Measurements from ENCODE around the gene ERN1.
"Not testable (repeated sequence)": the region's sequence is repeated elsewhere in the genome, so short reads cannot be mapped to it uniquely, and the experiment has no call there.

ERN1 gene

GRCh38 chr17:64008346-64008745 is 121.6 kb downstream of the ERN1 start:
- H2BK5ac ChIP-seq (ENCODE audit: low read depth, low read length, poor library complexity) = no peak overlapping the region
- no peaks in the 10 kb centered on the region for H3K79me1 ChIP-seq (ENCODE audit: low read length)
- H4K12ac ChIP-seq (ENCODE audit: low read depth, low read length) = no peak overlapping the region
- no peak overlapping the region for H3K23ac ChIP-seq (ENCODE audit: low read length)
- H3K14ac ChIP-seq (ENCODE audit: low read length) = no peak overlapping the region
- no peak overlapping the region for H2AFZ ChIP-seq (ENCODE audit: insufficient read depth, low read length, poor library complexity)
- no peaks in the 10 kb centered on the region for H3K36me3 ChIP-seq (ENCODE audit: control insufficient read depth in 1 of 2, insufficient read depth in 2 of 2, low read length in 2 of 2)
- H3K9me3 ChIP-seq (ENCODE audit: insufficient read depth, low read depth, low read length) = no peaks in the 10 kb centered on the region
- H4K8ac ChIP-seq (ENCODE audit: low read depth, low read length) = no peak overlapping the region
- H3K4me1 ChIP-seq (ENCODE audit: control insufficient read depth in 1 of 2, insufficient read depth in 2 of 2, low read length in 2 of 2) = no peaks in the 10 kb centered on the region
- no peak overlapping the region for H2BK120ac ChIP-seq (ENCODE audit: insufficient read depth, low read length, poor library complexity)
- H3K4me3 ChIP-seq (ENCODE audit: low read depth, low read length) = no peak overlapping the region
- DNase-seq = no peak
- H3K27ac ChIP-seq (ENCODE audit: low read depth, low read length) = no peak overlapping the region
- H3K27me3 ChIP-seq (ENCODE audit: insufficient read depth, low read length) = no peaks in the 10 kb centered on the region
- H3K18ac ChIP-seq (ENCODE audit: low read length) = no peak overlapping the region
- H3K4ac ChIP-seq (ENCODE audit: low read depth, low read length) = no peak overlapping the region
- H3K9ac ChIP-seq (ENCODE audit: low read length) = no peak overlapping the region
- H2BK12ac ChIP-seq (ENCODE audit: low read length) = no peak overlapping the region
- H4K91ac ChIP-seq (ENCODE audit: low read depth, low read length) = no peak overlapping the region
- H3K79me2 ChIP-seq (ENCODE audit: control insufficient read depth, insufficient read depth, low read length, poor library complexity) = no peaks in the 10 kb centered on the region
- no peak overlapping the region for H3K4me2 ChIP-seq (ENCODE audit: low read length)
- no CpG with 5 or more reads among the region's 5 CpGs for WGBS (ENCODE audit: extremely low coverage, insufficient coverage, insufficient read length)
- no peak overlapping the region for H2AK5ac ChIP-seq (ENCODE audit: low read length)

GRCh38 chr17:64007838-64008282 is 122.1 kb downstream of the ERN1 start:
- H4K8ac ChIP-seq (ENCODE audit: low read depth, low read length) = no peak overlapping the region
- no peak overlapping the region for H3K4me2 ChIP-seq (ENCODE audit: low read length)
- H3K23ac ChIP-seq (ENCODE audit: low read length) = no peak overlapping the region
- H3K79me2 ChIP-seq (ENCODE audit: control insufficient read depth, insufficient read depth, low read length, poor library complexity) = no peaks in the 10 kb centered on the region
- H4K12ac ChIP-seq (ENCODE audit: low read depth, low read length) = no peak overlapping the region
- H3K36me3 ChIP-seq (ENCODE audit: control insufficient read depth in 1 of 2, insufficient read depth in 2 of 2, low read length in 2 of 2) = no peaks in the 10 kb centered on the region
- H2BK5ac ChIP-seq (ENCODE audit: low read depth, low read length, poor library complexity) = no peak overlapping the region
- no peaks in the 10 kb centered on the region for H3K9me3 ChIP-seq (ENCODE audit: insufficient read depth, low read depth, low read length)
- H2BK120ac ChIP-seq (ENCODE audit: insufficient read depth, low read length, poor library complexity) = no peak overlapping the region
- no CpG with 5 or more reads among the region's 5 CpGs for WGBS (ENCODE audit: extremely low coverage, insufficient coverage, insufficient read length)
- H3K27ac ChIP-seq (ENCODE audit: low read depth, low read length) = no peak overlapping the region
- no peak overlapping the region for H3K4me3 ChIP-seq (ENCODE audit: low read depth, low read length)
- no peaks in the 10 kb centered on the region for H3K79me1 ChIP-seq (ENCODE audit: low read length)
- no peak for DNase-seq
- no peak overlapping the region for H4K91ac ChIP-seq (ENCODE audit: low read depth, low read length)
- H3K4ac ChIP-seq (ENCODE audit: low read depth, low read length) = no peak overlapping the region
- H3K9ac ChIP-seq (ENCODE audit: low read length) = no peak overlapping the region
- no peaks in the 10 kb centered on the region for H3K4me1 ChIP-seq (ENCODE audit: control insufficient read depth in 1 of 2, insufficient read depth in 2 of 2, low read length in 2 of 2)
- H3K14ac ChIP-seq (ENCODE audit: low read length) = no peak overlapping the region
- no peaks in the 10 kb centered on the region for H3K27me3 ChIP-seq (ENCODE audit: insufficient read depth, low read length)
- no peak overlapping the region for H3K18ac ChIP-seq (ENCODE audit: low read length)
- no peak overlapping the region for H2AK5ac ChIP-seq (ENCODE audit: low read length)
- no peak overlapping the region for H2AFZ ChIP-seq (ENCODE audit: insufficient read depth, low read length, poor library complexity)
- H2BK12ac ChIP-seq (ENCODE audit: low read length) = no peak overlapping the region

- not testable (repeated sequence) for H3K14ac ChIP-seq (ENCODE audit: low read length); H4K91ac ChIP-seq (ENCODE audit: low read depth, low read length); H2BK120ac ChIP-seq (ENCODE audit: insufficient read depth, low read length, poor library complexity); H3K4ac ChIP-seq (ENCODE audit: low read depth, low read length); H3K27me3 ChIP-seq (ENCODE audit: insufficient read depth, low read length); H2BK5ac ChIP-seq (ENCODE audit: low read depth, low read length, poor library complexity); H2BK12ac ChIP-seq (ENCODE audit: low read length); H3K23ac ChIP-seq (ENCODE audit: low read length); H3K27ac ChIP-seq (ENCODE audit: low read depth, low read length); H2AFZ ChIP-seq (ENCODE audit: insufficient read depth, low read length, poor library complexity); DNase-seq; H2AK5ac ChIP-seq (ENCODE audit: low read length); H3K4me2 ChIP-seq (ENCODE audit: low read length); H3K36me3 ChIP-seq (ENCODE audit: control insufficient read depth in 1 of 2, insufficient read depth in 2 of 2, low read length in 2 of 2); H3K9ac ChIP-seq (ENCODE audit: low read length); H3K79me1 ChIP-seq (ENCODE audit: low read length); H3K18ac ChIP-seq (ENCODE audit: low read length); H3K4me3 ChIP-seq (ENCODE audit: low read depth, low read length); H4K12ac ChIP-seq (ENCODE audit: low read depth, low read length); H3K79me2 ChIP-seq (ENCODE audit: control insufficient read depth, insufficient read depth, low read length, poor library complexity); H4K8ac ChIP-seq (ENCODE audit: low read depth, low read length); H3K9me3 ChIP-seq (ENCODE audit: insufficient read depth, low read depth, low read length); H3K4me1 ChIP-seq (ENCODE audit: control insufficient read depth in 1 of 2, insufficient read depth in 2 of 2, low read length in 2 of 2)
- no CpG with 5 or more reads among the region's 5 CpGs for WGBS (ENCODE audit: extremely low coverage, insufficient coverage, insufficient read length)
Measured at GRCh38 chr17:64007089-64007837, 122.7 kb downstream of the ERN1 start.

GRCh38 chr17:64006361-64007088 is 123.4 kb downstream of the ERN1 start:
- no peak overlapping the region for H3K27ac ChIP-seq (ENCODE audit: low read depth, low read length)

More at GRCh38 chr17:64006361-64007088, 123.4 kb downstream of the ERN1 start:
- H2AFZ ChIP-seq (ENCODE audit: insufficient read depth, low read length, poor library complexity) = no peak overlapping the region
- no peak overlapping the region for H3K23ac ChIP-seq (ENCODE audit: low read length)
- H3K14ac ChIP-seq (ENCODE audit: low read length) = no peak overlapping the region
- no CpG with 5 or more reads among the region's 13 CpGs for WGBS (ENCODE audit: extremely low coverage, insufficient coverage, insufficient read length)
- no peaks in the 10 kb centered on the region for H3K27me3 ChIP-seq (ENCODE audit: insufficient read depth, low read length)
- no peak overlapping the region for H2BK12ac ChIP-seq (ENCODE audit: low read length)
- H4K12ac ChIP-seq (ENCODE audit: low read depth, low read length) = no peak overlapping the region
- no peak overlapping the region for H2AK5ac ChIP-seq (ENCODE audit: low read length)
- H3K79me1 ChIP-seq (ENCODE audit: low read length) = no peaks in the 10 kb centered on the region
- no peak overlapping the region for H3K18ac ChIP-seq (ENCODE audit: low read length)
- no peak overlapping the region for H3K9ac ChIP-seq (ENCODE audit: low read length)
- no peaks in the 10 kb centered on the region for H3K9me3 ChIP-seq (ENCODE audit: insufficient read depth, low read depth, low read length)
- H2BK5ac ChIP-seq (ENCODE audit: low read depth, low read length, poor library complexity) = no peak overlapping the region
- H3K4me2 ChIP-seq (ENCODE audit: low read length) = no peak overlapping the region
- DNase-seq = no peak
- no peak overlapping the region for H4K91ac ChIP-seq (ENCODE audit: low read depth, low read length)
- no peak overlapping the region for H3K4ac ChIP-seq (ENCODE audit: low read depth, low read length)
- H3K36me3 ChIP-seq (ENCODE audit: control insufficient read depth in 1 of 2, insufficient read depth in 2 of 2, low read length in 2 of 2) = no peaks in the 10 kb centered on the region
- no peak overlapping the region for H3K4me3 ChIP-seq (ENCODE audit: low read depth, low read length)
- no peak overlapping the region for H2BK120ac ChIP-seq (ENCODE audit: insufficient read depth, low read length, poor library complexity)
- H3K4me1 ChIP-seq (ENCODE audit: control insufficient read depth in 1 of 2, insufficient read depth in 2 of 2, low read length in 2 of 2) = no peaks in the 10 kb centered on the region
- H3K79me2 ChIP-seq (ENCODE audit: control insufficient read depth, insufficient read depth, low read length, poor library complexity) = no peaks in the 10 kb centered on the region
- H4K8ac ChIP-seq (ENCODE audit: low read depth, low read length) = no peak overlapping the region
